ENCODE measurements around the gene SERGEF.

The SERGEF gene

GRCh38 chr11:17948296-17948695 lies 64.6 kb downstream of the SERGEF start:
- H3K9ac ChIP-seq (ENCODE audit: low read depth, low read length), result no peak overlapping the region
- H3K4me3 ChIP-seq (ENCODE audit: low read length), result no peak overlapping the region
- H3K9me3 ChIP-seq (ENCODE audit: insufficient read depth, low read depth, low read length), result peaks cover under 1% of the 10 kb centered on the region; the same call in 1 of the 2 replicates
- no peaks in the 10 kb centered on the region; the same call in 1 of the 2 replicates for H3K36me3 ChIP-seq (ENCODE audit: insufficient read depth, low read length)
- H3K27ac ChIP-seq (ENCODE audit: low read depth, low read length), result no peak overlapping the region
- H3K4me1 ChIP-seq (ENCODE audit: insufficient read depth, low read length), result no peaks in the 10 kb centered on the region
- H3K27me3 ChIP-seq (ENCODE audit: insufficient read depth, low read length), result no peaks in the 10 kb centered on the region
- WGBS, result 95% methylated on average over 6 of the region's 6 CpGs

GRCh38 chr11:17939542-17939941 lies 73.3 kb downstream of the SERGEF start:
- H3K27ac ChIP-seq (ENCODE audit: low read depth, low read length), result no peak overlapping the region
- 97% methylated on average over 1 of the region's 1 CpG for WGBS

GRCh38 chr11:17936790-17937189 lies 76.1 kb downstream of the SERGEF start:
- no peak overlapping the region for H3K4me3 ChIP-seq (ENCODE audit: low read length)
- H3K4me1 ChIP-seq (ENCODE audit: insufficient read depth, low read length), result peaks cover 7% of the 10 kb centered on the region
- no peaks in the 10 kb centered on the region for H3K9me3 ChIP-seq (ENCODE audit: insufficient read depth, low read depth, low read length)
- no peak overlapping the region for H3K27ac ChIP-seq (ENCODE audit: low read depth, low read length)
- H3K27me3 ChIP-seq (ENCODE audit: insufficient read depth, low read length), result no peaks in the 10 kb centered on the region
- no peaks in the 10 kb centered on the region for H3K36me3 ChIP-seq (ENCODE audit: insufficient read depth, low read length)
- 100% methylated on average over 1 of the region's 1 CpG for WGBS
- no peak overlapping the region for H3K9ac ChIP-seq (ENCODE audit: low read depth, low read length)

More at GRCh38 chr11:17939542-17939941, 73.3 kb downstream of the SERGEF start:
- Histone ChIP-seq H3K4me3 (ENCODE audit: low read length) (no peak overlapping the region), H3K4me1 (ENCODE audit: insufficient read depth, low read length) (no peaks in the 10 kb centered on the region), H3K9ac (ENCODE audit: low read depth, low read length) (no peak overlapping the region), H3K36me3 (ENCODE audit: insufficient read depth, low read length) (no peaks in the 10 kb centered on the region; the same call in 1 of the 2 replicates), H3K9me3 (ENCODE audit: insufficient read depth, low read depth, low read length) (peaks cover 6% of the 10 kb centered on the region; the same call in 1 of the 2 replicates), H3K27me3 (ENCODE audit: insufficient read depth, low read length) (no peaks in the 10 kb centered on the region)

DNA sequence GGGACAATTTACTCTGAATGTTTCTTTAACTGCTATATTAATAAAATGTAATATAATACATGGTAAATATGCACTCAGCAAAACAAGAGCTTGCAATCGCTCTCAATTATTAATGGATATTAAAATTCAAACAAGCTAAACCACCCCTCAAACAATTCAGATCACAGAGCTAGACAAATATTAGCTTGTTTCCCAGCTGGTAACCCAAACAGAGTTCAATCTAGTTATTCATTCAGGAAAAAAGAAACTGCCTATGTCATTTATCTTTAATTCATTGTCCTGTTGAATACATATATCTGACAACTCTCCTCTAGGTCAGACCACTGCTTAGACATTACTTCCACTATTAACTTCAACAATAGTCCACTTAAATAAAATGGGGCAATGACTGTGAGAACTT lies 78.7 kb downstream of the SERGEF start:
- H3K36me3 ChIP-seq (ENCODE audit: insufficient read depth, low read length), result no peaks in the 10 kb centered on the region
- H3K4me3 ChIP-seq (ENCODE audit: low read length), result no peak overlapping the region
- H3K9me3 ChIP-seq (ENCODE audit: insufficient read depth, low read depth, low read length), result no peaks in the 10 kb centered on the region
- H3K9ac ChIP-seq (ENCODE audit: low read depth, low read length), result no peak overlapping the region
- no peak overlapping the region for H3K27ac ChIP-seq (ENCODE audit: low read depth, low read length)
- H3K4me1 ChIP-seq (ENCODE audit: insufficient read depth, low read length), result peaks cover 12% of the 10 kb centered on the region
- H3K27me3 ChIP-seq (ENCODE audit: insufficient read depth, low read length), result no peaks in the 10 kb centered on the region
- 100% methylated on average over 1 of the region's 1 CpG for WGBS

DNA sequence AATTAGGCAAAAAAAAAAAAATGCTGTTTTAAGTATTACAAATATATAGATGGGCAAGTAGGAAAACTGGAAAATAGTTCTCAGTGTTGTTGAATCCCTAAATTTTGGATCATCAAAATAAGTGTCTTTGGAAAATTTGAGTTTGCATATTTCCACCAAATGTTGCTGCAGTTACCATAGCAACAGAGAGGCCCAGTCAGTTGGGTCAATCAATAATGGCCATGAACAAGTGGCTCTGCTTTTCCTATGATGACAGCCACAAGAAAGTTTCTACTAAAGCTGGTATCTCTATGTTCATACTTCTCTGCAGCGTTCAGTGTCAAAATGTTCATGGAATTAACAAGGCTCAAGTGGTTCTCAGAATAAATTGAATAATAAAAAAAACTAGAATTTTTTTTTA lies 79.1 kb downstream of the SERGEF start:
- H3K4me3 ChIP-seq (ENCODE audit: low read length), result no peak overlapping the region
- no peak overlapping the region for H3K9ac ChIP-seq (ENCODE audit: low read depth, low read length)
- no peaks in the 10 kb centered on the region for H3K36me3 ChIP-seq (ENCODE audit: insufficient read depth, low read length)
- H3K27me3 ChIP-seq (ENCODE audit: insufficient read depth, low read length), result no peaks in the 10 kb centered on the region
- H3K9me3 ChIP-seq (ENCODE audit: insufficient read depth, low read depth, low read length), result no peaks in the 10 kb centered on the region
- H3K4me1 ChIP-seq (ENCODE audit: insufficient read depth, low read length), result peaks cover 12% of the 10 kb centered on the region
- no peak overlapping the region for H3K27ac ChIP-seq (ENCODE audit: low read depth, low read length)
- 100% methylated on average over 1 of the region's 1 CpG for WGBS

DNA sequence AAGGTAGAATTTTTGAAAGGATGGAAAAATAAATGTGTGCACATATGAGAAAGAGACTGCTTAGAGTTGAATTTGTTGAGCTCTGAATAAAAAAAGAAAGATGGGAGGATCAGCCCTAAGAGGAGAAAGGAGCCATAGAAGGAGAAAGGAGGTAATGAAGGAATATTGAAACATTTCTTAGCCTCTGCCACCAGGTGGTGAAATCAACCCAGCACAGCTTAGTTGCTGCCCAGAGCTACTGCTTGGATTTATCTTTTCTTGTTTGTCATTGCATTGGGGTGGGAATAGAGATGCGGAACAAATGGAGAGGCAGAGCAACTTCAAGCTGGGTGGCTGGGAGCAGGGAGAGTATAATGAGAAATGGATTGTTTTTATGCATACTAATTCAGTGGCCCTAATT lies 80.4 kb downstream of the SERGEF start:
- H3K9me3 ChIP-seq (ENCODE audit: insufficient read depth, low read depth, low read length), result no peaks in the 10 kb centered on the region
- H3K4me3 ChIP-seq (ENCODE audit: low read length), result no peak overlapping the region
- H3K4me1 ChIP-seq (ENCODE audit: insufficient read depth, low read length), result peaks cover 12% of the 10 kb centered on the region
- no peaks in the 10 kb centered on the region for H3K27me3 ChIP-seq (ENCODE audit: insufficient read depth, low read length)
- no peaks in the 10 kb centered on the region for H3K36me3 ChIP-seq (ENCODE audit: insufficient read depth, low read length)
- 94% methylated on average over 1 of the region's 1 CpG for WGBS
- no peak overlapping the region for H3K9ac ChIP-seq (ENCODE audit: low read depth, low read length)
- H3K27ac ChIP-seq (ENCODE audit: low read depth, low read length), result no peak overlapping the region

- Histone ChIP-seq H3K4me3 (ENCODE audit: low read length) (no peak overlapping the region), H3K27ac (ENCODE audit: low read depth, low read length) (no peak overlapping the region), H3K36me3 (ENCODE audit: insufficient read depth, low read length) (no peaks in the 10 kb centered on the region), H3K9me3 (ENCODE audit: insufficient read depth, low read depth, low read length) (no peaks in the 10 kb centered on the region), H3K27me3 (ENCODE audit: insufficient read depth, low read length) (no peaks in the 10 kb centered on the region), H3K4me1 (ENCODE audit: insufficient read depth, low read length) (peaks cover 12% of the 10 kb centered on the region), H3K9ac (ENCODE audit: low read depth, low read length) (no peak overlapping the region)
- 63% methylated on average over 1 of the region's 1 CpG for WGBS
These were observed 81.3 kb downstream of the SERGEF start for GRCh38 chr11:17931595-17931994.

- Histone ChIP-seq H3K27me3 (ENCODE audit: insufficient read depth, low read length) (no peaks in the 10 kb centered on the region), H3K9me3 (ENCODE audit: insufficient read depth, low read depth, low read length) (no peaks in the 10 kb centered on the region), H3K27ac (ENCODE audit: low read depth, low read length) (no peak overlapping the region), H3K4me3 (ENCODE audit: low read length) (no peak overlapping the region), H3K36me3 (ENCODE audit: insufficient read depth, low read length) (no peaks in the 10 kb centered on the region), H3K4me1 (ENCODE audit: insufficient read depth, low read length) (peaks cover 12% of the 10 kb centered on the region), H3K9ac (ENCODE audit: low read depth, low read length) (no peak overlapping the region)
- 96% methylated on average over 3 of the region's 3 CpGs for WGBS
These were observed 82.2 kb downstream of the SERGEF start for GRCh38 chr11:17930544-17931125.

- WGBS, result 80% methylated on average over 3 of the region's 3 CpGs
- Histone ChIP-seq H3K36me3 (ENCODE audit: insufficient read depth, low read length) (no peaks in the 10 kb centered on the region), H3K4me3 (ENCODE audit: low read length) (no peak overlapping the region), H3K9me3 (ENCODE audit: insufficient read depth, low read depth, low read length) (no peaks in the 10 kb centered on the region), H3K27ac (ENCODE audit: low read depth, low read length) (no peak overlapping the region), H3K9ac (ENCODE audit: low read depth, low read length) (no peak overlapping the region), H3K4me1 (ENCODE audit: insufficient read depth, low read length) (peaks cover 12% of the 10 kb centered on the region), H3K27me3 (ENCODE audit: insufficient read depth, low read length) (no peaks in the 10 kb centered on the region)
These were observed 83.7 kb downstream of the SERGEF start for GRCh38 chr11:17929171-17929570.

DNA sequence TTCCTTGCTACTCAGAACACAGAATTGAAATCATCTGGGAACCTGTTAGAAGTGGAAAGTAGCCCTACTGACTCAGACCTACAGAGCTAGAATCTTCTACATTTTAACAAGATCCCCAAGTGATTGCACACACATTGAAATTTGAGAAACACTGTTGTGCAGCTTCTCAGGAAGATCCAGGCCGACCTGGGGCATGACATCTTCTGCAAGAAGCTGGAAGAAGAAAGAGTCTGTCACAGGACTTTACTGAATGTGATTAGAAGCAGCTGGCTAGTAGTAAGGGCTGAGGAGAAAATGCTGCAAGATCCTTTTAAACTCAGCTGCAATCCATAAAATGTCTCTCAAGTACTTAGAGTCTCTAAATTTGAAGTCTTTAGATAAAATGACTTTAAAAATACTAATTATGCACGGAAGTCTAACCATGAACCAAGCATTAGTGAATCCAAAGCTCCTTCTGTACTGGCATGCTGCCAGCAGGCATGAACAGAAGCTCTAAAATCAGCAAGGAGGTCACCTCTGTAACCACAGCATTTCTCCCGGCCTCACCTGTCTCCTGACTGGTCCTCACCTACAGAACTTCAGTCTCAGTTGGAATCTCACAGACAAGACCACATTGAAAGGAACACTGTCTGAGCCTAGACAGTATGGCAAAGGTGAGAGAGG lies 85.0 kb downstream of the SERGEF start:
- WGBS, result 90% methylated on average over 3 of the region's 3 CpGs
- no peaks in the 10 kb centered on the region for H3K9me3 ChIP-seq (ENCODE audit: insufficient read depth, low read depth, low read length)
- H3K4me3 ChIP-seq (ENCODE audit: low read length), result no peak overlapping the region
- no peaks in the 10 kb centered on the region for H3K36me3 ChIP-seq (ENCODE audit: insufficient read depth, low read length)
- H3K27ac ChIP-seq (ENCODE audit: low read depth, low read length), result no peak overlapping the region
- no peaks in the 10 kb centered on the region for H3K27me3 ChIP-seq (ENCODE audit: insufficient read depth, low read length)
- no peak overlapping the region for H3K9ac ChIP-seq (ENCODE audit: low read depth, low read length)
- H3K4me1 ChIP-seq (ENCODE audit: insufficient read depth, low read length), result peaks cover 12% of the 10 kb centered on the region

- no peak overlapping the region for H3K4me3 ChIP-seq (ENCODE audit: low read length)
- H3K27ac ChIP-seq (ENCODE audit: low read depth, low read length), result no peak overlapping the region
- WGBS, result 91% methylated on average over 3 of the region's 3 CpGs
- H3K27me3 ChIP-seq (ENCODE audit: insufficient read depth, low read length), result no peaks in the 10 kb centered on the region
- H3K4me1 ChIP-seq (ENCODE audit: insufficient read depth, low read length), result peaks cover 9% of the 10 kb centered on the region
- no peaks in the 10 kb centered on the region for H3K36me3 ChIP-seq (ENCODE audit: insufficient read depth, low read length)
- H3K9ac ChIP-seq (ENCODE audit: low read depth, low read length), result no peak overlapping the region
- no peaks in the 10 kb centered on the region for H3K9me3 ChIP-seq (ENCODE audit: insufficient read depth, low read depth, low read length)
These were observed 85.8 kb downstream of the SERGEF start for GRCh38 chr11:17927041-17927440.

Measured in HUES64 (cell line).